Caco-2 (cell line): ENCODE data around the gene SHISA2. TPM values are rescaled to one million over a fixed set of nuclear protein-coding genes. Genes with fewer than 3 reads are reported as not detected.

ENCODE experiments used
- BruUV-seq: library from RNA; stranded (reverse); fragments of 400-500 nt; replicated peaks from 2 replicates; lab custom pipeline; 2021; lab: Mats Ljungman, UMichigan
- CTCF ChIA-PET: fragments of 300-600 bp; sonication (Branson Sonifier 250); formaldehyde crosslinking; loops from one replicate; lab custom pipeline; 2022; ENCODE audit warnings: antibody characterized with exemption; lab: Charles Lee
- POLR2A ChIA-PET: fragments of 300-600 bp; sonication (Branson Sonifier 250); formaldehyde crosslinking; loops from one replicate; lab custom pipeline; 2022; ENCODE audit warnings: antibody characterized with exemption; lab: Charles Lee
- DNase-seq, 2 experiments: peaks; one replicate each; pipeline versions ENCODE4 v3.0.0 to v3.0.0-alpha.2; 2020 to 2022
- H3K27me3 ChIP-seq: replicated peaks from 2 replicates; pipeline ENCODE4 v1.6.0; 2011; ENCODE audit warnings: low read length; ENCODE audit not compliant: control insufficient read depth, insufficient read depth
- H3K36me3 ChIP-seq: 2 replicates; pipeline ENCODE4 v1.5.1; 2011; ENCODE audit warnings: low read length; ENCODE audit not compliant: control insufficient read depth, insufficient read depth
- H3K4me1 ChIP-seq: fragments of 250-450 bp; sonication (Bioruptor Pico); 2 replicates; pipeline ENCODE4 v1.5.1; 2020; ENCODE audit warnings: mild to moderate bottlenecking
- H3K4me3 ChIP-seq: 2 replicates; pipeline ENCODE4 v1.5.1; 2011; ENCODE audit warnings: low read depth, mild to moderate bottlenecking, control low read depth, low read length
- H3K9me3 ChIP-seq: fragments of 250-450 bp; sonication (Bioruptor Pico); 2 replicates; pipeline ENCODE4 v1.5.1; 2020; ENCODE audit warnings: mild to moderate bottlenecking, moderate library complexity
- H3K27ac Mint-ChIP-seq: one replicate; pipeline ENCODE4 v1.8.0; 2022; ENCODE audit warnings: mixed read lengths; ENCODE audit not compliant: unreplicated experiment
- H3K27me3 Mint-ChIP-seq: one replicate; pipeline ENCODE4 v1.8.0; 2022; ENCODE audit warnings: mixed read lengths; ENCODE audit not compliant: insufficient read depth, unreplicated experiment
- H3K36me3 Mint-ChIP-seq: one replicate; pipeline ENCODE4 v1.8.0; 2022; ENCODE audit warnings: mild to moderate bottlenecking, mixed read lengths; ENCODE audit not compliant: insufficient read depth, unreplicated experiment
- H3K4me1 Mint-ChIP-seq: one replicate; pipeline ENCODE4 v1.8.0; 2022; ENCODE audit warnings: low read depth, mixed read lengths; ENCODE audit not compliant: unreplicated experiment
- H3K4me3 Mint-ChIP-seq: one replicate; pipeline ENCODE4 v1.8.0; 2022; ENCODE audit warnings: mild to moderate bottlenecking, moderate library complexity, mixed read lengths; ENCODE audit not compliant: unreplicated experiment
- H3K9me3 Mint-ChIP-seq: one replicate; pipeline ENCODE4 v1.8.0; 2022; ENCODE audit warnings: mixed read lengths; ENCODE audit not compliant: unreplicated experiment
- intact Hi-C: fragments of 100-400 bp; cut with micrococcal nuclease; formaldehyde crosslinking; loops from one replicate; pipeline ENCODE4 v1.10.0; 2022; ENCODE audit not compliant: unreplicated experiment
- total RNA-seq: library from RNA; stranded (reverse); gene quantifications from 2 replicates; pipeline ENCODE4 v1.2.3, GENCODE V29; 2022
- TF ChIP-seq, protein P1 (sequence below), 2 experiments: fragments of 200-600 bp in 1 of 2; IDR thresholded peaks; 1 replicate in 1 of 2; 2 replicates in 1 of 2; pipeline versions ENCODE4 v1.5.1 to v1.8.0; 2011 to 2022; ENCODE audit warnings: antibody characterized with exemption in 1 of 2, control low read depth in 1 of 2, inconsistent platforms in 1 of 2, low read depth in 1 of 2, low read length in 1 of 2, mild to moderate bottlenecking in 1 of 2, moderate library complexity in 1 of 2; ENCODE audit not compliant: insufficient read depth in 1 of 2, severe bottlenecking in 1 of 2, unreplicated experiment in 1 of 2

The SHISA2 gene
- total RNA-seq, 1 experiment from 2014 or later, result not detected

- H3K4me1 Mint-ChIP-seq, result no peaks in the 10 kb centered on the region
- no peak overlapping the region for H3K27ac Mint-ChIP-seq
- peaks cover 17% of the 10 kb centered on the region for H3K9me3 Mint-ChIP-seq
- H3K36me3 Mint-ChIP-seq, result no peaks in the 10 kb centered on the region
- Histone ChIP-seq H3K9me3 (no peaks in the 10 kb centered on the region), H3K4me3 (no peak overlapping the region), H3K4me1 (no peaks in the 10 kb centered on the region), H3K27me3 (no peaks in the 10 kb centered on the region), H3K36me3 (no peaks in the 10 kb centered on the region)
- ChIA-PET CTCF (no interaction called here), POLR2A (no interaction called here)
- no peak for DNase-seq
- H3K4me3 Mint-ChIP-seq, result no peak overlapping the region
- BruUV-seq, result no TSS peak
- intact Hi-C loops, result no loop called here
- TF ChIP-seq, protein P1, sequence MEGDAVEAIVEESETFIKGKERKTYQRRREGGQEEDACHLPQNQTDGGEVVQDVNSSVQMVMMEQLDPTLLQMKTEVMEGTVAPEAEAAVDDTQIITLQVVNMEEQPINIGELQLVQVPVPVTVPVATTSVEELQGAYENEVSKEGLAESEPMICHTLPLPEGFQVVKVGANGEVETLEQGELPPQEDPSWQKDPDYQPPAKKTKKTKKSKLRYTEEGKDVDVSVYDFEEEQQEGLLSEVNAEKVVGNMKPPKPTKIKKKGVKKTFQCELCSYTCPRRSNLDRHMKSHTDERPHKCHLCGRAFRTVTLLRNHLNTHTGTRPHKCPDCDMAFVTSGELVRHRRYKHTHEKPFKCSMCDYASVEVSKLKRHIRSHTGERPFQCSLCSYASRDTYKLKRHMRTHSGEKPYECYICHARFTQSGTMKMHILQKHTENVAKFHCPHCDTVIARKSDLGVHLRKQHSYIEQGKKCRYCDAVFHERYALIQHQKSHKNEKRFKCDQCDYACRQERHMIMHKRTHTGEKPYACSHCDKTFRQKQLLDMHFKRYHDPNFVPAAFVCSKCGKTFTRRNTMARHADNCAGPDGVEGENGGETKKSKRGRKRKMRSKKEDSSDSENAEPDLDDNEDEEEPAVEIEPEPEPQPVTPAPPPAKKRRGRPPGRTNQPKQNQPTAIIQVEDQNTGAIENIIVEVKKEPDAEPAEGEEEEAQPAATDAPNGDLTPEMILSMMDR (IDR thresholded peaks at IDR 0.05; ENCODE audit: insufficient read depth in 1 of 2, low read depth in 1 of 2, low read length in 1 of 2, severe bottlenecking in 1 of 2, unreplicated experiment in 1 of 2), result no peak
- no peaks in the 10 kb centered on the region for H3K27me3 Mint-ChIP-seq
Measured at GRCh38 chr13:26010487-26011207, 41.2 kb downstream of the SHISA2 start.

- Mint-ChIP-seq H3K27ac (no peak overlapping the region), H3K4me1 (no peaks in the 10 kb centered on the region), H3K4me3 (no peak overlapping the region), H3K9me3 (peaks cover 11% of the 10 kb centered on the region), H3K36me3 (no peaks in the 10 kb centered on the region), H3K27me3 (peaks cover 4% of the 10 kb centered on the region)
- H3K27me3 ChIP-seq, result no peaks in the 10 kb centered on the region
- intact Hi-C loops, result no loop called here
- CTCF ChIA-PET, result no interaction called here
- no peaks in the 10 kb centered on the region for H3K36me3 ChIP-seq
- POLR2A ChIA-PET, result no interaction called here
- DNase-seq, result no peak
- H3K4me3 ChIP-seq, result no peak overlapping the region
- H3K4me1 ChIP-seq, result no peaks in the 10 kb centered on the region
- H3K9me3 ChIP-seq, result no peaks in the 10 kb centered on the region
- BruUV-seq, result no TSS peak
- TF ChIP-seq, protein P1 (IDR thresholded peaks at IDR 0.05; ENCODE audit: insufficient read depth in 1 of 2, low read depth in 1 of 2, low read length in 1 of 2, severe bottlenecking in 1 of 2, unreplicated experiment in 1 of 2), result no peak
Measured at GRCh38 chr13:26007261-26008125, 44.3 kb downstream of the SHISA2 start.

Other genes starting within 250 kb of the SHISA2 start
- 39.1 and 41.4 TPM in 2 replicates for gene RNF6, start 170.3 kb upstream of the SHISA2 start, total RNA-seq
- gene CDK8, start 202.1 kb upstream of the SHISA2 start, total RNA-seq, result 35.1 and 35.9 TPM in 2 replicates